K562 treated with DMSO at 1 percent for 4 hours (cell line): ENCODE results near the gene MEP1A. TPM values are rescaled to one million over a fixed set of nuclear protein-coding genes. Genes with fewer than 3 reads are reported as not detected.

Experiments used
- total RNA-seq: library from RNA; unstranded; fragments of 300-600 nt; gene quantifications from 2 replicates; pipeline ENCODE4 v1.2.3, GENCODE V29; 2022; ENCODE audit not compliant: insufficient read depth

MEP1A gene
- total RNA-seq = not detected in 2 replicates

GRCh38 chr6:46793138-46793537 lies at the start of gene MEP1A:
MEP1A (plus strand) TSS chr6:46793389; CDS start chr6:46793399, 10 bp downstream.

GRCh38 chr6:46746696-46747095 lies 46.5 kb upstream of the MEP1A start, which contains the start of gene ANKRD66:
ANKRD66 (plus strand) TSS chr6:46746933; CDS start chr6:46751949, 5,016 bp downstream.

Other genes starting within 250 kb of the MEP1A start
- gene CYP39A1, start 140.6 kb upstream of the MEP1A start, total RNA-seq = not detected in 2 replicates
- gene SLC25A27, start 140.4 kb upstream of the MEP1A start, total RNA-seq = not detected in 2 replicates
- gene TDRD6, start 105.5 kb upstream of the MEP1A start, total RNA-seq = 0.15 and 0.33 TPM in 2 replicates
- not detected in 2 replicates for gene PLA2G7, start 58.0 kb upstream of the MEP1A start, total RNA-seq
- not detected in 2 replicates for gene ANKRD66, start 46.5 kb upstream of the MEP1A start, total RNA-seq
- not detected in 2 replicates for gene ADGRF5, start 128.5 kb downstream of the MEP1A start, total RNA-seq
- not detected in 2 replicates for gene ADGRF1, start 248.9 kb downstream of the MEP1A start, total RNA-seq